Endothelial cell of umbilical vein (primary cell): ENCODE results near the gene UMPS.

Experiments used
- EZH2 ChIP-seq: IDR thresholded peaks from 2 replicates; pipeline ENCODE4 v1.6.1; 2012; ENCODE audit warnings: borderline replicate concordance, low read depth, mild to moderate bottlenecking, moderate library complexity, low read length, inconsistent platforms; ENCODE audit not compliant: severe bottlenecking
- GATA2 ChIP-seq: IDR thresholded peaks from 2 replicates; pipeline ENCODE4 v1.7.0; 2011; ENCODE audit warnings: low read depth, mild to moderate bottlenecking, moderate library complexity, mixed read lengths, low read length; ENCODE audit not compliant: insufficient read length, insufficient read depth
- JUN ChIP-seq: IDR thresholded peaks from 2 replicates; pipeline ENCODE4 v1.6.1; 2011; ENCODE audit warnings: borderline replicate concordance, low read depth; ENCODE audit not compliant: insufficient read length, insufficient read depth
- MAX ChIP-seq: IDR thresholded peaks from 2 replicates; pipeline ENCODE4 v1.6.1; 2011; ENCODE audit not compliant: insufficient read depth, insufficient read length
- MYC ChIP-seq: IDR thresholded peaks from one replicate; pipeline ENCODE4 v1.6.1; 2011; ENCODE audit warnings: mild to moderate bottlenecking, low read depth, low read length
- POLR2A ChIP-seq: IDR thresholded peaks from 2 replicates; pipeline ENCODE4 v1.6.1; 2012; ENCODE audit warnings: low read depth, mild to moderate bottlenecking, control low read depth, low read length
- POLR2AphosphoS5 ChIP-seq: IDR thresholded peaks from 2 replicates; pipeline ENCODE4 v1.6.1; 2012; ENCODE audit warnings: low read depth, mild to moderate bottlenecking, control low read depth, low read length, moderate library complexity; ENCODE audit not compliant: insufficient read depth
- TF ChIP-seq, protein P1 (sequence below), 2 donors: IDR thresholded peaks; 1 replicate in 1 of 2; 2 replicates in 1 of 2; pipeline ENCODE4 v1.5.1; 2011; ENCODE audit warnings: low read length in 2 of 2, mild to moderate bottlenecking in 2 of 2, moderate library complexity in 2 of 2, control low read depth in 1 of 2, inconsistent platforms in 1 of 2, low read depth in 1 of 2; ENCODE audit not compliant: insufficient read depth in 1 of 2; ENCODE audit errors: extremely low read depth in 1 of 2

DNA sequence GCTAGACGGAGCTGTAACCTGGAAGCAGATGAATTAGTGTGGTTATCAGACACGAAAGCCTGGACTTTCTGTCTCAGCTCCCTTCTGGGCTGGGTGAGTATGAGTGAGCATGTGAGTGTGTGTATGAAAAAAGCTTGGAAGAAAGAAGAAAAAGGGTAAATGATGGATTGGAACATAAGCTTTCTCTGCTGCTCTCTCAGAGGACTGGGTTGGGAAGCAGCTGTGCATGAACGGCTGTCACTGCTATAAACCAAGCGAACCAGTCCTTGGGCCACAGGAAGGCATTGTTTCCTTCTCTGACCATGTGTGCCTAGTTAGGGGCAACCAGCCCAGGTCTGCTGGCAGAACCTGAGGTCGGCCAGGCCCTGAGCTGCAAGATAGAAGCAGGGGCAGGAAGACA, 37.0 kb downstream of the UMPS start:
- TF ChIP-seq POLR2AphosphoS5 (no peak), POLR2A (no peak), MYC (no peak), EZH2 (no peak), GATA2 (no peak), MAX (no peak), JUN (no peak)
- TF ChIP-seq, protein P1, sequence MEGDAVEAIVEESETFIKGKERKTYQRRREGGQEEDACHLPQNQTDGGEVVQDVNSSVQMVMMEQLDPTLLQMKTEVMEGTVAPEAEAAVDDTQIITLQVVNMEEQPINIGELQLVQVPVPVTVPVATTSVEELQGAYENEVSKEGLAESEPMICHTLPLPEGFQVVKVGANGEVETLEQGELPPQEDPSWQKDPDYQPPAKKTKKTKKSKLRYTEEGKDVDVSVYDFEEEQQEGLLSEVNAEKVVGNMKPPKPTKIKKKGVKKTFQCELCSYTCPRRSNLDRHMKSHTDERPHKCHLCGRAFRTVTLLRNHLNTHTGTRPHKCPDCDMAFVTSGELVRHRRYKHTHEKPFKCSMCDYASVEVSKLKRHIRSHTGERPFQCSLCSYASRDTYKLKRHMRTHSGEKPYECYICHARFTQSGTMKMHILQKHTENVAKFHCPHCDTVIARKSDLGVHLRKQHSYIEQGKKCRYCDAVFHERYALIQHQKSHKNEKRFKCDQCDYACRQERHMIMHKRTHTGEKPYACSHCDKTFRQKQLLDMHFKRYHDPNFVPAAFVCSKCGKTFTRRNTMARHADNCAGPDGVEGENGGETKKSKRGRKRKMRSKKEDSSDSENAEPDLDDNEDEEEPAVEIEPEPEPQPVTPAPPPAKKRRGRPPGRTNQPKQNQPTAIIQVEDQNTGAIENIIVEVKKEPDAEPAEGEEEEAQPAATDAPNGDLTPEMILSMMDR (IDR thresholded peaks at IDR 0.05; ENCODE audit: extremely low read depth in 1 of 2, insufficient read depth in 1 of 2, low read depth in 1 of 2, low read length in 2 of 2) = no peak
